ENCODE results near the gene IL22RA1. TPM values are rescaled to one million over a fixed set of nuclear protein-coding genes. Genes with fewer than 3 reads are reported as not detected.

Gene IL22RA1
- total RNA-seq, 1 donor from 2014 or later: not detected

DNA sequence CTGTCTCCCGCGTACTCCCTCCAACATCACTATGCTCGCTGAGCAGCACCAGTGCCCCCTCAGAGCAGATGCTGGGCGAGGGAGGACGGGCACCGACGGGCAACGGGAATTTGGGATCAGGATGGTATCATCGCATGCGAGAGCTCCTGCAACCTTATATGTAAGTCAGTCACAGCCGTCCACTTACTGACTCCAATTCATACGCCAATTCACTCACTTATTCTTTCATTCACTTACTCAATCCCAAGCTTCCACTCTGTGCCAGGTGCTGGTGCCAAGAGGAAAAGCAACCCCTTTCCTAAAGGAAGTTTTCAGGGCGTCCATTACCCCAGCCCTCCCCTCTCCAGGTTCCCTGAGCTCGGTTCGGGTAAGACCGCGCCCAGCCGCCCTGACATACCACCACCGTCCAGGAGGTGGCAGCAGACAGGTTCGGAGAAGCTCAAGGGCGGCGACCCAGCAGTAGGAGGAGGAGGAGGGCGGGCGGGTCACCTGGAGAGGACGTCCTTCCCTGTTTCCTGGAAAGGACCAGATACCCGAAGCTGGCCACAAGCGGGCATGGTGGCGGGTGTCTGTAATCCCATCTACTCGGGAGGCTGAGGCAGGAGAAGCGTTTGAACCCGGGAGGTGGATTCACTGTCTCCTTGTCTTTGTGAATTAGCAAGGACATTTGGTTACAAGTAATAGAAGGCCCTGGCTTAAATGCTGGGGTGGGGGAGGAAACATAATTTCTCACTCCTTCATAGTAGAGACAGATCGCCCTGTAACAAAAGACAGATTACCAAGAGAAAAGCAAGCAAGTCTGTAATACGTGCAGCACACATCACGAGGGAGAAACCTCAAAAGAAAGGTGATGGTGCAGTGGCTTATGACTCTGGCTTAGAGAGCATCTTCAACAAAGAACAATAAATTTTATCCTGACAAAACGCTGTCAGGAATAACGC is 7.6 kb upstream of the IL22RA1 start:
- Histone ChIP-seq H3K9ac (ENCODE audit: low read length) (peak overlapping the region; percentile 34), H4K20me1 (ENCODE audit: insufficient read depth, low read length) (no peaks in the 10 kb centered on the region), H3K79me2 (ENCODE audit: insufficient read depth, low read length) (no peaks in the 10 kb centered on the region), H3K36me3 (ENCODE audit: insufficient read depth, low read length) (no peaks in the 10 kb centered on the region), H3K4me2 (ENCODE audit: low read length) (peak overlapping the region; percentile 84), H2AFZ (ENCODE audit: low read depth, low read length) (peak overlapping the region; percentile 57), H3K4me3 (ENCODE audit: insufficient read depth, low read depth, low read length) (peak overlapping the region; percentile 40), H3K27me3 (ENCODE audit: insufficient read depth, low read length) (peaks cover 15% of the 10 kb centered on the region), H3K4me1 (ENCODE audit: insufficient read depth, low read length) (peaks cover 12% of the 10 kb centered on the region), H3K9me3 (ENCODE audit: insufficient read depth, low read depth, low read length) (no peaks in the 10 kb centered on the region), H3K27ac (ENCODE audit: low read depth, low read length) (peak overlapping the region; percentile 10)
- Mint-ChIP-seq H3K4me1 (ENCODE audit: low read depth, unreplicated experiment) (peaks cover 15% of the 10 kb centered on the region), H3K4me3 (ENCODE audit: unreplicated experiment) (peak overlapping the region; percentile 74), H3K27me3 (ENCODE audit: low read depth, unreplicated experiment) (peaks cover 11% of the 10 kb centered on the region), H3K27ac (ENCODE audit: unreplicated experiment) (peak overlapping the region; percentile 16), H3K9me3 (ENCODE audit: unreplicated experiment) (peaks cover 4% of the 10 kb centered on the region), H3K36me3 (ENCODE audit: low read depth, unreplicated experiment) (no peaks in the 10 kb centered on the region)
- DNase-seq (ENCODE audit: low read depth) (peak; percentile 49), FAIRE-seq (peak; percentile 47)
- TF ChIP-seq EZH2 (IDR thresholded peaks at IDR 0.05; ENCODE audit: insufficient read depth, low read length): peak; percentile 46
- TF ChIP-seq, protein P1, sequence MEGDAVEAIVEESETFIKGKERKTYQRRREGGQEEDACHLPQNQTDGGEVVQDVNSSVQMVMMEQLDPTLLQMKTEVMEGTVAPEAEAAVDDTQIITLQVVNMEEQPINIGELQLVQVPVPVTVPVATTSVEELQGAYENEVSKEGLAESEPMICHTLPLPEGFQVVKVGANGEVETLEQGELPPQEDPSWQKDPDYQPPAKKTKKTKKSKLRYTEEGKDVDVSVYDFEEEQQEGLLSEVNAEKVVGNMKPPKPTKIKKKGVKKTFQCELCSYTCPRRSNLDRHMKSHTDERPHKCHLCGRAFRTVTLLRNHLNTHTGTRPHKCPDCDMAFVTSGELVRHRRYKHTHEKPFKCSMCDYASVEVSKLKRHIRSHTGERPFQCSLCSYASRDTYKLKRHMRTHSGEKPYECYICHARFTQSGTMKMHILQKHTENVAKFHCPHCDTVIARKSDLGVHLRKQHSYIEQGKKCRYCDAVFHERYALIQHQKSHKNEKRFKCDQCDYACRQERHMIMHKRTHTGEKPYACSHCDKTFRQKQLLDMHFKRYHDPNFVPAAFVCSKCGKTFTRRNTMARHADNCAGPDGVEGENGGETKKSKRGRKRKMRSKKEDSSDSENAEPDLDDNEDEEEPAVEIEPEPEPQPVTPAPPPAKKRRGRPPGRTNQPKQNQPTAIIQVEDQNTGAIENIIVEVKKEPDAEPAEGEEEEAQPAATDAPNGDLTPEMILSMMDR (IDR thresholded peaks at IDR 0.05; ENCODE audit: insufficient read depth, low read depth, low read length): peak; percentile 44

DNA sequence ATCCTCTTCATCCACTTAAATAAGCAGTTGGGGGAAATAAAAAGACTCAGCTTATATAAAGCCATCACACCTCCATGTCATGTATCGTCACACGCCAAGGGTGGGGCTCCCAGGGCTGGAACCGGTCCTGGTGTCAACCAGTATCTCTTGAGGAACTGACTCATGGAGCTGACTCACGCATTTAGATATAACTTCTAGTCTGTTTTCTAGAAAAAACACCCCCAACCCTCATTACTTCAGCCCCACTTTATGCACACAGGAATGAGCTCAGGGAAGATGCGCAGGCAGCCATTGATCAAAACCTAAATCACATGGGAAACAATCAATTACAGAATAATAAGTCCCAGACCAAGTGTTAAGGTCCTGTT is 6.9 kb upstream of the IL22RA1 start:
- DNase-seq (ENCODE audit: low read depth) (peak; percentile 73), FAIRE-seq (peak; percentile 54)
- Histone ChIP-seq H3K9me3 (ENCODE audit: insufficient read depth, low read depth, low read length) (no peaks in the 10 kb centered on the region), H3K4me1 (ENCODE audit: insufficient read depth, low read length) (peaks cover 12% of the 10 kb centered on the region), H3K4me2 (ENCODE audit: low read length) (peak overlapping the region; percentile 84), H4K20me1 (ENCODE audit: insufficient read depth, low read length) (no peaks in the 10 kb centered on the region), H3K9ac (ENCODE audit: low read length) (peak overlapping the region; percentile 34), H3K4me3 (ENCODE audit: insufficient read depth, low read depth, low read length) (peak overlapping the region; percentile 40), H3K36me3 (ENCODE audit: insufficient read depth, low read length) (no peaks in the 10 kb centered on the region), H3K27ac (ENCODE audit: low read depth, low read length) (peak overlapping the region; percentile 10), H3K79me2 (ENCODE audit: insufficient read depth, low read length) (no peaks in the 10 kb centered on the region), H3K27me3 (ENCODE audit: insufficient read depth, low read length) (peaks cover 18% of the 10 kb centered on the region), H2AFZ (ENCODE audit: low read depth, low read length) (peak overlapping the region; percentile 57)
- TF ChIP-seq, protein P1 (IDR thresholded peaks at IDR 0.05; ENCODE audit: insufficient read depth, low read depth, low read length): no peak
- TF ChIP-seq EZH2 (IDR thresholded peaks at IDR 0.05; ENCODE audit: insufficient read depth, low read length): no peak
- Mint-ChIP-seq H3K27me3 (ENCODE audit: low read depth, unreplicated experiment) (peaks cover 11% of the 10 kb centered on the region), H3K4me1 (ENCODE audit: low read depth, unreplicated experiment) (peaks cover 13% of the 10 kb centered on the region), H3K27ac (ENCODE audit: unreplicated experiment) (no peak overlapping the region), H3K9me3 (ENCODE audit: unreplicated experiment) (peaks cover 4% of the 10 kb centered on the region), H3K36me3 (ENCODE audit: low read depth, unreplicated experiment) (no peaks in the 10 kb centered on the region), H3K4me3 (ENCODE audit: unreplicated experiment) (peak overlapping the region; percentile 50)

DNA sequence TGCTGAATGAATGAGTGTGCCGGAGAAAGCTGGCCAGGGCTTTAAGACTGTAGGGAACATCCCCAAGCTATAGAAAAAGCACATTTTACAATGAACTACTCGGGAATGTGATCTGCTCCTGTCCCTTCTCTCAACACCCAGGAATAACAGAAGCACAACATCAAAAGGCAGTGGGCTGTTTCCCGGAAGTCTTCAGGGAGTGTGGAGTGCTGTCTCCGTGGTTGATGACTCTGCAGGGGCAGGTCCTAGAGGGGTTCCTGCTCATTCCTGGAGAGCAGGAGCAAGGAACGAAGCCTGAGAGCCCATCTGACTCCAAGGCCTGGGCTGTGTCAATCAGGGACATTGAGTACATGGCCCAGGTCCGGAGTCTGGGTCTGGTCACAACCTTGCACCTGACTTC is 4.9 kb upstream of the IL22RA1 start:
- no peak overlapping the region for H3K4me2 ChIP-seq (ENCODE audit: low read length)
- no peak overlapping the region for H3K27ac Mint-ChIP-seq (ENCODE audit: unreplicated experiment)
- no peaks in the 10 kb centered on the region for H4K20me1 ChIP-seq (ENCODE audit: insufficient read depth, low read length)
- no peak overlapping the region for H3K4me3 Mint-ChIP-seq (ENCODE audit: unreplicated experiment)
- no peak overlapping the region for H3K27ac ChIP-seq (ENCODE audit: low read depth, low read length)
- no peaks in the 10 kb centered on the region for H3K36me3 Mint-ChIP-seq (ENCODE audit: low read depth, unreplicated experiment)
- peaks cover 4% of the 10 kb centered on the region for H3K9me3 Mint-ChIP-seq (ENCODE audit: unreplicated experiment)
- H3K4me1 Mint-ChIP-seq (ENCODE audit: low read depth, unreplicated experiment): peaks cover 13% of the 10 kb centered on the region
- H3K4me1 ChIP-seq (ENCODE audit: insufficient read depth, low read length): peaks cover 14% of the 10 kb centered on the region
- peaks cover 23% of the 10 kb centered on the region for H3K27me3 ChIP-seq (ENCODE audit: insufficient read depth, low read length)
- FAIRE-seq: no peak
- H2AFZ ChIP-seq (ENCODE audit: low read depth, low read length): no peak overlapping the region
- TF ChIP-seq, protein P1 (IDR thresholded peaks at IDR 0.05; ENCODE audit: insufficient read depth, low read depth, low read length): no peak
- TF ChIP-seq EZH2 (IDR thresholded peaks at IDR 0.05; ENCODE audit: insufficient read depth, low read length): no peak
- H3K36me3 ChIP-seq (ENCODE audit: insufficient read depth, low read length): no peaks in the 10 kb centered on the region
- H3K27me3 Mint-ChIP-seq (ENCODE audit: low read depth, unreplicated experiment): peaks cover 26% of the 10 kb centered on the region
- no peak overlapping the region for H3K4me3 ChIP-seq (ENCODE audit: insufficient read depth, low read depth, low read length)
- no peak overlapping the region for H3K9ac ChIP-seq (ENCODE audit: low read length)
- DNase-seq (ENCODE audit: low read depth): no peak
- no peaks in the 10 kb centered on the region for H3K79me2 ChIP-seq (ENCODE audit: insufficient read depth, low read length)
- no peaks in the 10 kb centered on the region for H3K9me3 ChIP-seq (ENCODE audit: insufficient read depth, low read depth, low read length)

Measured in astrocyte (in vitro differentiated cells and primary cell).